GM21526 (cell line): ENCODE results near the gene TH.

ENCODE experiments used
- ATAC-seq: cut with Tn5 transposase; IDR thresholded peaks from one replicate; pipeline ENCODE4 v1.9.1; 2021; ENCODE audit warnings: moderate library complexity; ENCODE audit not compliant: unreplicated experiment, low FRiP score

TH gene

GRCh38 chr11:2163428-2163978, 8.1 kb downstream of the TH start:
- ATAC-seq = no peak

- no peak for ATAC-seq
These were observed 10.8 kb downstream of the TH start, which contains the start of gene INS for GRCh38 chr11:2160736-2161259. Gene INS, minus strand, starts transcription at chr11:2161209. Its CDS starts 238 bp downstream, at chr11:2160971.

GRCh38 chr11:2159536-2160413, 11.8 kb downstream of the TH start:
- no peak for ATAC-seq

GRCh38 chr11:2158966-2159365, 12.6 kb downstream of the TH start:
- no peak for ATAC-seq

- ATAC-seq = no peak
These were observed 13.3 kb downstream of the TH start for GRCh38 chr11:2158296-2158737.

- ATAC-seq = no peak
These were observed 14.1 kb downstream of the TH start for GRCh38 chr11:2157294-2158040.

GRCh38 chr11:2156416-2157182, 15.0 kb downstream of the TH start:
- ATAC-seq = no peak

GRCh38 chr11:2155511-2155910, 16.1 kb downstream of the TH start:
- ATAC-seq = no peak

- ATAC-seq = no peak
These were observed 16.7 kb downstream of the TH start for GRCh38 chr11:2154889-2155288.

GRCh38 chr11:2154195-2154585, 17.4 kb downstream of the TH start:
- no peak for ATAC-seq

- no peak for ATAC-seq
These were observed 17.9 kb downstream of the TH start for GRCh38 chr11:2153581-2154194.

- no peak for ATAC-seq
These were observed 19.9 kb downstream of the TH start for GRCh38 chr11:2151500-2152257.

- ATAC-seq = no peak
These were observed 21.5 kb downstream of the TH start for GRCh38 chr11:2149864-2150847.

GRCh38 chr11:2149460-2149859, 22.2 kb downstream of the TH start:
- ATAC-seq = no peak

GRCh38 chr11:2148595-2148994, 23.0 kb downstream of the TH start:
- ATAC-seq = no peak

GRCh38 chr11:2147391-2147790, 24.2 kb downstream of the TH start:
- no peak for ATAC-seq

- ATAC-seq = no peak
These were observed 25.6 kb downstream of the TH start for GRCh38 chr11:2146051-2146450.
